HG03097 (cell line): Measurements from ENCODE around the gene CD68.
"Not testable (repeated sequence)": the region's sequence is repeated elsewhere in the genome, so short reads cannot be mapped to it uniquely, and the experiment has no call there.

Source experiments
- ATAC-seq: cut with Tn5 transposase; IDR thresholded peaks from one replicate; pipeline ENCODE4 v1.9.1; 2021; ENCODE audit not compliant: unreplicated experiment, low FRiP score

Gene CD68

DNA sequence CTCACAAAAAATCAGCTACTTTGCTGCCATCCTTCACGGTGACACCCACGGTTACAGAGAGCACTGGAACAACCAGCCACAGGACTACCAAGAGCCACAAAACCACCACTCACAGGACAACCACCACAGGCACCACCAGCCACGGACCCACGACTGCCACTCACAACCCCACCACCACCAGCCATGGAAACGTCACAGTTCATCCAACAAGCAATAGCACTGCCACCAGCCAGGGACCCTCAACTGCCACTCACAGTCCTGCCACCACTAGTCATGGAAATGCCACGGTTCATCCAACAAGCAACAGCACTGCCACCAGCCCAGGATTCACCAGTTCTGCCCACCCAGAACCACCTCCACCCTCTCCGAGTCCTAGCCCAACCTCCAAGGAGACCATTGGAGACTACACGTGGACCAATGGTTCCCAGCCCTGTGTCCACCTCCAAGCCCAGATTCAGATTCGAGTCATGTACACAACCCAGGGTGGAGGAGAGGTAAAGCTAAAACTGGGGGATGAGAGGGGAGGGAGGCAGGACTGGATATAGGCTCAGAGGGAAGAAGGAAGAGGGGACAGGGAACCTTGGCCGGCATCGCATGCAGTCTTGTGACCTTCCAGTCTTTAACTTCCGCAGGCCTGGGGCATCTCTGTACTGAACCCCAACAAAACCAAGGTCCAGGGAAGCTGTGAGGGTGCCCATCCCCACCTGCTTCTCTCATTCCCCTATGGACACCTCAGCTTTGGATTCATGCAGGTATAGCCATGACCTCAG lies 581 bp downstream of the CD68 start:
- no peak for ATAC-seq

DNA sequence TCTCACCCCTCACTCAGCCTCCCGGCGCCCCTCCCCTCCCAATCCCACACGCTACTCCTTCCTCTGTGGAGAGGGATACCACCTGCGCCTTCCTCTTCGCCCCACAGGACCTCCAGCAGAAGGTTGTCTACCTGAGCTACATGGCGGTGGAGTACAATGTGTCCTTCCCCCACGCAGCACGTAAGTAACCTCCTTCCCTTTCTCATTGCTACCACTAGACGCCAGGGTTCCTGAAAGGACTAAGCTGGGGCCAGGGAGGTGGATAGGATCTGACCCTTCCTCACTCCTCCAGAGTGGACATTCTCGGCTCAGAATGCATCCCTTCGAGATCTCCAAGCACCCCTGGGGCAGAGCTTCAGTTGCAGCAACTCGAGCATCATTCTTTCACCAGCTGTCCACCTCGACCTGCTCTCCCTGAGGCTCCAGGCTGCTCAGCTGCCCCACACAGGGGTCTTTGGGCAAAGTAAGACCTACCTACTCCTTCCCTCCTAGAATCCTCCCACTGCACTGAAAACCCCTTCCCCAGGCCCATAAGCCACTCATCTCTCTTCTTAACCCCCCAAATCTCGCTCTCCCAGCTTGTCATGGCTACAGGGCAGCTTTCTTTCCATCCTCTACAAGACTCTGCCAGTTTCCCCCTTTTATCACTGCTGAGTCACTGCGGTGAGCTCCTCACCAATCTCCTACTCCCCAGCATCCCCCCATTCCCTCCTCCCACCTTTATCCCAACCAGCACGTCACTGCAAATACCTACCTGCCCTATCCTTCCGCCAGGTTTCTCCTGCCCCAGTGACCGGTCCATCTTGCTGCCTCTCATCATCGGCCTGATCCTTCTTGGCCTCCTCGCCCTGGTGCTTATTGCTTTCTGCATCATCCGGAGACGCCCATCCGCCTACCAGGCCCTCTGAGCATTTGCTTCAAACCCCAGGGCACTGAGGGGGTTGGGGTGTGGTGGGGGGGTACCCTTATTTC lies 1.5 kb downstream of the CD68 start:
- no peak for ATAC-seq

DNA sequence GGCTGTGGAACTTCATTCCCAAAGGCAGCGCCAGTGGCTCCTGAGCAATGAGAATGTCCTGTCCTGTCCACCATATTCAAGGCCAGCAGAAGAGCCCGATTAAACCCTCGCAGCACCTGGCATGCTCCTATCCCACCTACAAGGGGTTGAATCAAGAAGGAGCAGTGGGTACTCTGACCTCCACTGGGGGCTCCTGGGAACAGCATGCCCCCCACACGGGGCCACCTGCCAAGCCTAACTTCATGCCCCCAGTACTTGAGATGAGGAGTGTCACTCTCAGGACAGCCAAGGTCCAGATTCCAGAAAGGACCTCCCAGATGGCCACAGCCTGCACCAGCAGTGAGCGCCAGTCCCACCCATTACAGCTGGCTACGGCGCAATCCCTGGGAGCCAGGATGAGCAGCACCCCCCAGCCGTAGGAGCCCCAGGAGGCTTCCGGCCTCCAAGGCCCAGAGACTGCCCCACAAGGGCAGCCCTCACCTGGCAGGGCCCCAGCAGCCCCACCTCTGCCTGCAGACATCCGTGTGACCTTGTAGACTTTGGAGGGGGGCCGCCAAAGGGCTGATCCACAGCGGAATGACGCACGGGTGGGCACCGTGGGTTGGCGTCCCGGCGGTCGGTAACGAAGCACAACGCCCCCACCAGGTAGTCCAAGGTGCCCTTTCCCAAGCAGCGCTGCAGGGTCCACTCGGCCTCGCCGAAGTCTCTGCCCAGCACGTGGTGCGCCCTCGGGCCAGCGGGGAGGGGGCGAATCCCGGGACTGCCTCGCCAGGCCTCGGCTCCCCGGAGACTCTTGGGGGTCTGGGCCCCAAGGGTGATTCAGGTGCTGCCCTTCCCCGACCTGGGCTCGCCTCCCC lies 3.2 kb downstream of the CD68 start:
- ATAC-seq, result no peak

DNA sequence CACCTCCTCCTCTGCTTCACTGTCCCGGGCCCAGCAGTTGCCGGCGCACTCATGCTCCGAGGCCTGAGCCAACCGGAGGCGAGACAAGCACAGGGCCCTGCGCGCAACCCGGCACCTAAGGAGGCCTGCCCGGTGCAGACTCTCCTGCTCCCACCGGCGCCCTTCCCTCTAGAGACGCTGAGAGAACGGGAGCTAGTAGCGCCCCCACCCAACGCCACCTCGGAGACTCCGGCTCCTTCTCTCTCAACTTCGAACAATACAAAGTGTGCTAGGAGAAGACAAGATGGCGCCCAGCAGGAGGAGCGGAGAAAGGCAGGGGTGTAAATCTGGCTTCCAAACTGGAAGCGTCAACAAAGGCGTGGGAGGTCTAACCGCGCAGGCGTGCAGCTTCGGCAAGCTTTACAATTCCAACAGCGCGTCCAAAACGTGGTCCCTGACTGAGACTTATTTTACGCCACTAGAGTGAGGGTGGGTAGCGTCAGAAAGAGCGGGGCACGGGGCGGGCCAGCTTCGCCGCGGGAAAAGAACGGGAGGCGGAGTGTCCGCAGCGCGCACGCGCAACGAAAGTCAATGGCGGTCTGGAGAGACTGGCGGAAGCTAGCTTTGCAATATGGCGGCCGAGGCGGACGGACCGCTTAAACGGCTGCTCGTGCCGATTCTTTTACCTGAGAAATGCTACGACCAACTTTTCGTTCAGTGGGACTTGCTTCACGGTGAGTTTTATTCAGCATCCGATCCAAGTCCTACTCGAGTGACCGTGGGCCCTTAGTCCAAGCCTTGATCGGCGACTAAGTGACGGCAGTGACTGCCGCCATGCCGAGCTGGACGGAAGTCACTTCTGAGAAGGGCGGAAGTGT lies 4.0 kb downstream of the CD68 start, which contains the start of gene MPDU1:
Gene MPDU1, plus strand, starts transcription at position 600 of the 857 bp plus-strand sequence. Its CDS starts 11 bp downstream, at position 611.
- peak; percentile 61 for ATAC-seq

DNA sequence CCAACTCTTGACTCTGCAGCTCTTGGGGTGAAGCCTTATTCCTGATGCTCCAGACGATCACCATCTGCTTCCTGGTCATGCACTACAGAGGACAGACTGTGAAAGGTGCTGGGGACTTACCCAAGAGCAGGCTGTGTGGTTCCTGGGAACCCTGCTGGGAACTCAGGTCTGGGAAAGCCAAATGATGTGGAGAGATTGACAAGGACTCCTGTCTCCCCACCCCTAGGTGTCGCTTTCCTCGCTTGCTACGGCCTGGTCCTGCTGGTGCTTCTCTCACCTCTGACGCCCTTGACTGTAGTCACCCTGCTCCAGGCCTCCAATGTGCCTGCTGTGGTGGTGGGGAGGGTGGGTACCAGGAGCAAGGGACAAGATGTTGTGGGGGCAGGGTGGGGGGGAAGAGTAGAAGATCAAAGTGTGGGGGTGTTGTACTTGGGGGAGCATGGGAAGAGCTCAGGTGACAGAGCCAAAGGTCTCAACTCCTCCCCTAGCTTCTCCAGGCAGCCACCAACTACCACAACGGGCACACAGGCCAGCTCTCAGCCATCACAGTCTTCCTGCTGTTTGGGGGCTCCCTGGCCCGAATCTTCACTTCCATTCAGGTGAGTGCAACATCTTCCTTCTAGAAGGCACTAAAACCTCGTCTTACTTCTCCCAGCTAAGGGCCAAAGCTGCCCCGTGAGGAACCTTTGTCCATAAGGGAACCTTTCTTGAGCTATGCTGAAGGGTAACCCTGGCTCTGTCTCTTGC lies 7.4 kb downstream of the CD68 start:
- ATAC-seq, result no peak

DNA sequence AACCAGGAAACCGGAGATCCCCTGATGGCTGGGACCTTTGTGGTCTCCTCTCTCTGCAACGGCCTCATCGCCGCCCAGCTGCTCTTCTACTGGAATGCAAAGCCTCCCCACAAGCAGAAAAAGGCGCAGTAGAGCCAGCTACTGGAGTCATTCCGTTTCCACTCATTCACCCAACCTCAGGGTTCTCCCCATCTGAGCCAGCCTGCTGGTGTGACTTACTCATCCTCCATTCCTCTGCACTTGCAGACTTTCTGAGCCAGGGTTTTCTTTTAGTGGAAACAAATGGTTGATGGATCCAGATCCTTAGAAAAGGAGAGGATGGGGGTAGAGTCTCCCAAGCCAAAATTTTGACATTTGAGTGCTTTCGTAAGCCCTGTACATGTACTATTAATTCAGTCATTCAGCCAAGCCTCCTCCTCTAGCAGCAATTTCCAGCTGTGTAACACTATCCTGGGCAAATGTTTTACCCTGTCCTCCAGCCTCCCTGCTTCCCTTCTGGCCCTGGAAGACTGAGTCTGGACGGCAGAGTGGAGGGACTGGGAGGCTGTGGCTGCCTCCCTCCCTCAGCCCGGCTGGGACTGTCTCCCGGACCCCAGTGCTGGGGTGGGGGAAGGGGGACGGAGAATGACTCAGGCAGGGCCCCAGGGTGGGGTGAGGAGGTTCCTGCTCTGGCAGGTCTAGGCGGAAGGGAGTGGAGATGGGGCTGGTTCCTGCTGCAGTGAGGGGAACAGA lies 8.1 kb downstream of the CD68 start:
- no peak for ATAC-seq

DNA sequence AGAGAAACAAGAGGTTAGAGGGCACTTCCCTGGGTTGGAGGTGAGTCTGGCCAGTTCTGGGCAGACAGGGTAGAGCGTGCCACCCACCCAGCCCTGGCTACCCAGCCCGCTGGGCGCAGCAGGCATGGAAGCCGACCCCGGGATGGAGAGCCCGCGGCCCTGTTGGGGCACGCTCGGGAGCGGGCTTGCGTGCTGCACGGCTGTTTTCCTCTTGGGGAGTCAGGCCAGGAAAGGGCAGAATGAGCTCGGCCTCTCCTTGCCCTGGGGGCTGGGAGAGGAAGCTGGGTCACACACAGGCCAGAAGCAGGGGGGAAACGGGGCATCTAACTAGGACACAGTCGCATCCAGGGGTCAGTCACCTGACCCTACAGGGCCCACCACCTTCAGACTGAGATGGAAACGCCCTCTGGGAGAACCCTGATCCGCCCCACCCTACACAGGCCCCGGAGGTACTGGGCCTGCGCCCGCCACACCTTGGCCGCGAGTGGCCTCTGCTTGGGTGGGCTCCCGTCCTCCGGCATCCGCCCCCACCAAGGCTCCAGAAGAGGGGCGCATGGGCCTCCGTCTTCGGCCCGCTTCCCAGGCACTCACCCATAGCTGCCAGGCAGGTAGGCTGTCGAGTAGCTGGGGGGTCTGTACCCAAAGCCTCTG lies 9.2 kb downstream of the CD68 start:
- no peak for ATAC-seq

DNA sequence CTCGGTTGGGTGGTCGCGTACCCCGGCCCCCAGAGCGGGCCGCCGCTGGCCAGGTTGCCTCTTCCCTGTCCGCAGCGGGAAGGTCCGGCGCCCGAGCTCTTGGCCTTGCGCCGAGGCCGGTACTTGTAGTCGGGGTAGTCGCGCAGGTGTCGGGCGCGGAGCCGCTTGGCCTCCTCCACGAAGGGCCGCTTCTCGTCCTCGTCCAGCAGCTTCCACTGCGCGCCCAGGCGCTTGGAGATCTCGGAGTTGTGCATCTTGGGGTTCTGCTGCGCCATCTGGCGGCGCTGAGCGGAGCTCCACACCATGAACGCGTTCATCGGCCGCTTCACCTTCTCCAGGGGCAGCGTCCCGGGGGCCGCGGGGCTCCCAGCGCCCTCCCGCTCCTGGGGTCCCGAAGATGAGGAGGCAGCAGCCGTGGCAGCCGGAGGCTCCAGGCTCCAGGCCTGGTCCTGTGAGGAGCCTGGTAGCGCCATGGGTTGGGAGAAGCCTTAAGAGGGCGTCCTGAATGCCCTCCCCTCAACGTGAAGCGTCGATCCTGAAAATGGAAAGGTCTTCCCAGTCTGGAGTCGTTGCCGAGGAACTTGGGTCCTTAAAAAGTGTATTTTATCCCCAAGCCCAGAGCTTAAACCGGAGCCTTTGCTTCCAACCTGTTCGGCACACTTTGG lies 9.9 kb downstream of the CD68 start:
- no peak for ATAC-seq

DNA sequence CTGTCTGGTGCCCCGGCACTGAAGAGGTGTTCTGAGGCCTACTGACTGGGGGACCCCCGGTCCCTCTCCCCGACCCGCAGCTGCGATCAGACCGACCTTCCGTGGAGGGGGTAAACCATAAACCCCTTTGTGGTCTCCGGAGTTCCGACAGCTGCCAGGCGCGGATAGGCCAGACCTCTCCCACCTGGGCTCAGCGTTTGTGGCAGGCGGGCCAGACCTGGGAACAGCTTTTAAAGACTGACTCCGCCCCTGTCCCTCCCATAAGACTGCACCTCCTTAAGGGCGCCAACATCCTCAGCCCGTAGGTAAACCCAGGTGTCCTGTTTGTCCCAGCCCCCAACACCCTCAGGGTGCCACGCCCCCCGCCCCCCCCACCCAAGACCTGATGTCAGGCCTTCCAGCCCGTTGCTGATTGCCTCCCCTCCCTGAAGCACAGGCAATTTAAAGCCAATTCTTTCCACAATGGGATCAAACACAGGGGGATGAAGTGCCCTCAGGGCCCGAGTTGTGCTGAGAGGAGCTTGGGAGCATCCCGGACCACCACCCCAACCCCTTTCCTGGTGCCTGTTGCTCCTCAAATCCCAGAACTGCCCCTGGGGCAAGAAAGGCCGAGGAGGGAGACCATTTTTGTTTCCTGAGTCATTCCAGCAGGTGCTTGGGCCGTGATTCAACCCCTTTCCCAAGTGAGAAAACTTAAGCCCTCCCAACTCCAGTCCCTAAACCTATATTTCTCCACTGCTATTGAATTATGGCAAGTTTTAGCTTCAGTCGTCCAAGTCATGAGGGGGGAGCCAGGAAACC lies 10.7 kb downstream of the CD68 start, which contains the start of gene SOX15:
Gene SOX15, minus strand, starts transcription at position 204 of the 801 bp plus-strand sequence. CDS start 418 bp downstream, outside the sequence.
- ATAC-seq, result no peak

DNA sequence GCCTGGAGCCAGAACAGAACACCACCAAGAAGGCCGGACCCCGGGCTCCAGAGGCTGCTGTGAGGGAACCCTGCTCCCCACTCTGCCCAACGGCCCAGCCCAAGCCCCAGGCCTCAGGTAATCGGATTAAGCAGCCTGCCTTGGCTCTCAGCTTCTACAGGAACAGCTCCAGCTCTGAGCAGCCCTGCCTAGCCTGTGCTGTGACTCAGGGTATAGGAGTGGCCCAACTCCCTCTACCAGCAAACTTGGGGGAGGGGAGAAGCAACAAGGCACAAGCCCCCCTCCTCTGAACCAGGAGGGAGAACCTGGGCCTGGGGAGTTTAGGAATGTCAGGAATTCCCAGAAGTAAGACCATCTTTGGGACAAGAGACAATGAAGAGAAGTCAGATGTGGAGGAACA lies 11.3 kb downstream of the CD68 start:
- ATAC-seq, result no peak

DNA sequence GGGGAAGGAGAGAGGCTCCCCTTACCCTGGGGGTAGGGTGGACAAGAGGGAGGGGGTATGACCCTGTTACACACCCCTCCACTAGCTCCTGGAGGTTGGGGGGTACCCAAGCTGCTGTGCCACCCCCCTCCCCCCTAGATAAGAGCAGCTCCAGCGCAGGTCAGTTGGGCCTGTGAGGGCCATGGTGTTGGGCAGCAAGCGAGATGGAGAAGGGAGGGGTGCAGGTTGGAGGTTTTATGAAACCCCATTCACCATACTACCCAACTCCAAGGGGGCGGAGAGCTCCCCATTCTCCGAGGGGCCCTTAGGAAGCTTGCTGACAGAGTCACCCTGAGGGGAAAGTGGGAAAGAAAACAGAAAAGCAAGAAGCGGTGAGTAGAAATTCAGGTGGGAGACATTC lies 12.2 kb downstream of the CD68 start:
- ATAC-seq, result no peak

DNA sequence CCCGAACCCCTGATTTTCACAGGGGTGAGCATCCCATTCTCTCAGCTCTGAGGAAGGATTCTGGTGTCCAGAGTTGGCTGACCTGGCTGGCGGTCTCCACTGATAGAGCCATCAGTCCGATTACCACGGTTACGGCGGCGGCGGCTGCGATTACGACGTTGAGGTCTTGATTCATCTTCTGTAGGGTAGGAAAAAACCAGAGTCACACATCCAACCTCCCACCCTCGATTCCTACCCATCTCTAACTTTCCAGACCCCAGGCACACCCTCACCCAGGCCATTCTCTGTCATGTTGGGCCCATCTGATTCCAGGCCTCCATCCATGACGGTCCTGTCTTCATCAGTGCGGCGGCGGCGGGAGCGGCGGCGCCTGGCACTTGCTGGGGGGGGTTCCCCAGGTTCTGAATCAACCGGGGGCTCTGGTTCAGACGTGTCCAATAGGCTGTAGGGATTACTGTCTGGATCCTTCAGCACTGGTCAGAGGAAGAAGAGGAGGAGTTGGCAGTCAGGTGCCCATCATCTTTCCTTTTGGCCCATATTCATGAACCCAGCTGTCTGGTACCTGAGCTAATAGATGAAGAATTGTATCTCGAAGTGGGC lies 13.1 kb downstream of the CD68 start:
- ATAC-seq, result no peak

DNA sequence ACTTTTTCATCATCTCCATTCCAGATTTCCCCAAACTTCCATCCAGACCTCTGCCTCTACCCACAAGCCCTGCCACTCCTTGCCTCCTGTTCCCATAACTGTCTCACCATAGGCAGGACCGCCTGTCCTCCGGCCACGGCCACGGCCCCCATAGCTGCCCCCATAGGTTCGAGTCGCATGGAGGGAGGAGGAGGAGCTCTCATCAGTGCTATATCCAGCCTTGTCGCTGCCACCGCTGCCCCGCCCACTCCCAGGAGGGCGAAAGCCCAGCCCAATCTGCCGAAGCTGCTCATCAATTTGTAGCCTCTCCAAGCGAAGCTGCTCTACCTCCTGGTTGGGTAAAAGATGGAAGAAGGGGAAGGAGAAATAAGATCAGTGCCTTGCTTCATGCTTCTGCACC lies 13.9 kb downstream of the CD68 start:
- no peak for ATAC-seq

DNA sequence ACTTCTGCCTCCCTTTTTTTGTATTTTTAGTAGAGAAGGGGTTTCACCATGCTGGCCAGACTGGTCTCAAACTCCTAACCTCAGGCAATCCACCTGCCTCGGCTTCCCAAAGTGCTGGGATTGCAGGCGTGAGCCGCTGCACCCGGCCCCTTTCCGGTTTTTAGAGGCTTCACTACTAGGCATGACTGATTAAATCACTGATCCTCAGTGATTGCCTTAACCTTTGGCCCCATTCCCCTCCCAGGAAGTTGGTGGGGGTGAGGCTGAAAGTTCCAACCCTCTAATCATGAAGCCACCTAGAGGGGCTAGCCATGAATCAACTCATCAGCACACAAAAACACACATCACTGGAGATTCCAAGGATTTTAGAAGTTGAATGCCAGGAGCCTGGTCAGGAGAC lies 18.1 kb downstream of the CD68 start:
- ATAC-seq, result not testable (repeated sequence)

DNA sequence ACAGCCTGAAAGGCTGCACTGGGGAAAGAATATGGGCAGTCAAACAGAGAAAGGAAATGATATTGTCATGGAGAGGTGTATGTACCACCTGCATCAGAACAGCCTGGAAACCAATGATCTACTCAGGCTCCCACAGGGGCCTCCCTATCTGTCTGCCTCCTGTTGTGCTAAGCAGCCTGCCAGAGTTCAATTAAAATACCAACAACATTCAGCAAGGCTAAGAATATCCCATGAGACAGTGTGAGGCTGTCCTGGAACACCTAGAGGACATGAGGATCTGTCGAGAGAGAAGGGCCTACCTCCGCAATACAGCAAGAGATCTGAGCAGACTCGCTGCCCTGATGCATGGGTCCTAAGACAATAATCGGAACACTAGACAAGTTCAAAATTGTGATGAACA lies 26.8 kb downstream of the CD68 start:
- no peak for ATAC-seq

DNA sequence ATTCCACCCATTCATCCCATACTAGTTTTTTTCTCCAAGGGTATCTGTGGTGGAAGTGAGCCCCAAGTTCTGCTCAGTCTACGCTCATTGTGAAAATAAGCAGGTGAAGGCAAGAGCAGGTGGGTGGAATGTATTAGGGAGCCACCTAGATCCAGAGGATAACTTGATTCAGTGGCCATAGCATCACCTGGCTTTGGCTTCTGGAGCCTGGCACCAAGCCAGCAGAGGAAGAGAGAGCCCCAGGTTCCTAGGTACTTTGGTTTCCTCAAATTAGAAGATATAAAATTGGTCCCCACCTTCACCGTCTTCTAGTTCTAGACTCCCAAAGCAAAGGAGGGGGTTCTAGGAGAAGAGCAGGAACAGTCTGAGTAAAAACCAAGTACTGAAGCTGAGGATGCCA lies 31.2 kb downstream of the CD68 start:
- ATAC-seq, result no peak
